Vagina (tissue), 2 donors: ENCODE measurements around the gene RFX1.

Experiments used
- CTCF ChIP-seq, 3 experiments: fragments of 450-650 bp in 2 of 3; fragments of 200-600 bp in 1 of 3; sonication (generic) in 1 of 3; IDR thresholded peaks; one replicate each; pipeline ENCODE4 v1.5.1; 2017 to 2019; ENCODE audit warnings: antibody characterized with exemption in 3 of 3, mild to moderate bottlenecking in 2 of 3, moderate library complexity in 2 of 3
- POLR2A ChIP-seq, 2 donors: fragments of 450-650 bp; IDR thresholded peaks; one replicate each; pipeline ENCODE4 v1.6.1; 2017; ENCODE audit warnings: antibody characterized with exemption in 2 of 2, mild to moderate bottlenecking in 2 of 2, moderate library complexity in 2 of 2

DNA sequence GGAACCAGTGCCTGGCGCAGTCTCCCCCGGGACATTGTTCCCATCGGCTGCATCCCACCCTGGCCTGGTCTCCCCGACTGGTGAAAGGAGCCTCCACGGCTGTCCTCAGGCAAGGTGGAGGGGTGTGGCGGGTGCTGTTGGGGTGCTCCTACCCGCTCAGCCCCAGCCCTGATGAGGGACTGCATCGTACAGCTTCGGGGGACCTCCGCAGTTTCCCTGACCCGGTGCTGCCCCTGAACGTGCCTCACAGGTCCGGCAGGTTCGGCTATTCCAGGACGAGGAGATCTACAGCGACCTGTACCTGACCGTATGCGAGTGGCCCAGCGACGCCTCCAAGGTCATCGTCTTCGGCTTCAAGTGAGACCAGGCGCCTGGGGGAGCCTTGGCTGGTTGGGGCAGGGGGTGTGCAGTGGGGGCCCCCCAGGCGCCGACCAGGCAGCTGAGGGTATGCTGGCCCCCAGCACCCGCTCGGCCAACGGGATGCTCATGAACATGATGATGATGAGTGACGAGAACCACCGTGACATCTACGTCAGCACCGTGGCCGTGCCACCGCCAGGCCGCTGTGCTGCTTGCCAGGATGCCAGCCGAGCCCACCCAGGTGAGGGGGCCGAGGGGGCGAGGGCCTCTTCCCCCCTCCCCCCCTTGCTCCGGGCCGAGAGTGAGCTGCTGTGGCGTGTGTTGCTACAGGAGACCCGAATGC, 50.3 kb downstream of the RFX1 start:
- TF ChIP-seq CTCF (IDR thresholded peaks at IDR 0.05) = no peak
- TF ChIP-seq POLR2A (IDR thresholded peaks at IDR 0.05) = no peak
